Erythroblast (primary cell): ENCODE data around the gene USP17L30.

Experiments used
- DNase-seq, 2 experiments: peaks; one replicate each; lab custom pipeline; 2025; lab: John Stamatoyannopoulos, UW
- GATA1 ChIP-seq: IDR thresholded peaks from 2 replicates; pipeline ENCODE4 v1.6.1; 2011; ENCODE audit warnings: low read depth, mild to moderate bottlenecking, control low read depth, low read length, moderate library complexity
- POLR2A ChIP-seq: IDR thresholded peaks from 2 replicates; pipeline ENCODE4 v1.6.1; 2011; ENCODE audit warnings: mild to moderate bottlenecking, low read length

Gene USP17L30

GRCh38 chr4:9409793-9410192 lies 46.9 kb downstream of the USP17L30 start:
- TF ChIP-seq POLR2A (no peak), GATA1 (no peak)
- DNase-seq, result no peak
